SH-SY5Y (cell line): ENCODE measurements around the gene BBS9.

ENCODE experiments used
- GATA2 ChIP-seq: IDR thresholded peaks from 2 replicates; pipeline ENCODE4 v1.6.1; 2011; ENCODE audit warnings: mild to moderate bottlenecking, low read depth, low read length
- GATA3 ChIP-seq: IDR thresholded peaks from 2 replicates; pipeline ENCODE4 v1.6.1; 2011; ENCODE audit warnings: low read depth, mild to moderate bottlenecking, low read length, moderate library complexity

- TF ChIP-seq GATA3 (no peak), GATA2 (no peak)
Measured at GRCh38 chr7:33201821-33202220, 72.5 kb downstream of the BBS9 start.
